Cerebellar nuclear complex (tissue), 1 donor: ENCODE measurements around the gene LDB1.

Source experiments
- DNase-seq, 2 experiments: peaks; one replicate each; lab custom pipeline; 2025; lab: John Stamatoyannopoulos, UW

The LDB1 gene

GRCh38 chr10:102064503-102064867, 55.7 kb downstream of the LDB1 start:
- no peak for DNase-seq

GRCh38 chr10:102059987-102060386, 60.2 kb downstream of the LDB1 start:
- DNase-seq = no peak
